T-helper 17 cell (primary cell): ENCODE data around the gene HNRNPM. TPM values are rescaled to one million over a fixed set of nuclear protein-coding genes. Genes with fewer than 3 reads are reported as not detected.
A peak's percentile ranks its signal among the peaks of the same experiment; 100 is the strongest.
"Not testable (repeated sequence)": the region's sequence is repeated elsewhere in the genome, so short reads cannot be mapped to it uniquely, and the experiment has no call there.

ENCODE experiments used
- ATAC-seq: fragments of 150-1000 bp; cut with Tn5 transposase; 2 replicates; pipeline ENCODE4 v1.10.0; 2021; ENCODE audit warnings: mild to moderate bottlenecking, moderate library complexity
- DNase-seq, 3 donors: peaks; one replicate each; pipeline versions ENCODE4 v3.0.0 to v3.0.0-alpha.2; 2020 to 2021
- H3K9me3 ChIP-seq: one replicate; pipeline ENCODE4 v1.7.0; 2013; ENCODE audit warnings: low read length, mild to moderate bottlenecking; ENCODE audit not compliant: control insufficient read depth, poor library complexity, severe bottlenecking
- H3K27ac Mint-ChIP-seq: one replicate; pipeline ENCODE4 v1.8.0; 2022; ENCODE audit warnings: mild to moderate bottlenecking, moderate library complexity, mixed read lengths
- H3K27me3 Mint-ChIP-seq: one replicate; pipeline ENCODE4 v1.8.0; 2022; ENCODE audit warnings: mixed read lengths
- H3K36me3 Mint-ChIP-seq: one replicate; pipeline ENCODE4 v1.8.0; 2022; ENCODE audit warnings: low read depth, mixed read lengths
- H3K4me1 Mint-ChIP-seq: one replicate; pipeline ENCODE4 v1.8.0; 2022; ENCODE audit warnings: mild to moderate bottlenecking, mixed read lengths
- H3K4me3 Mint-ChIP-seq: one replicate; pipeline ENCODE4 v1.8.0; 2022; ENCODE audit warnings: mild to moderate bottlenecking, moderate library complexity, mixed read lengths
- total RNA-seq, 4 donors: library from RNA in 2 of 4; stranded (reverse) in 2 of 4; gene quantifications; one replicate each; pipeline ENCODE4 v1.2.3 and lab custom pipeline; 2022 to 2026

HNRNPM gene
- total RNA-seq, 2 donors from 2014 or later, result 248 to 259 TPM

DNA sequence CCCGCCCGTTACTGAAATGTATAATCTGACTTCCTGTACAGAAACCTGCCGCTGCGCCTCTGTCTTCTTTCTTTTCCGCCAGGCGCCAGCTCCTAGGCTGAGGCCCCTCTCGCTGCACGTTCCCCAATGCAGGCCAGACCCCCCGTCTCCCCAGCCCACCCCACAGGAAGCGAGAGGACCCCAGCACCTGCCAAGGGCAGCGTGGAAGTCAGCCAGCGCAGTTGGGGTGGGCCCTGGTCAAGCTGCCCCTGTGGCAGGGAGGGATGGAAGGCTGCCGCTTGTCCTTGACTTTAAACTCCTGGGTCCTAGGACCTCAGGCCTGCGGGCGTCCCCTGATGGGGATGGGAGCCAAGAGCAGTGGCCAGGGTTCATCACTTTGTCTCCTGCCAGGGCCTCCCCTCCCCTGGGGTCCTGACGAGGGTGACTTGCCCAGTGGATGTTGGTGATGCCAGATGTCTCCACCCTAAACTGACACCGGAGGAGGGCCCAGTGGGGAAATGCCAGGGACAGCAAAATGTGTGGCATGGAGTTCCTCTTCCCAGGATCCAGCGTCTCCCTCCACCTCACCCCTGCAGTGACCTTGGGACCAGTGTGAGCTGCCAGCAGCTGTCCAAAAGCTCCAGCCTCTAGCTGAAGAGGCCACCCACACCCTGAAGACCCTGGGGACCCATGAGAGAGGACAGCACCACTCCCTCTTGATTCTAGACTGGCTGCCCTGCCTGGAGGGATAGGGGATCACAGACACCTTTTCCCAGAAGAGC lies 40.2 kb upstream of the HNRNPM start:
- H3K27ac Mint-ChIP-seq, result no peak overlapping the region
- H3K27me3 Mint-ChIP-seq, result no peaks in the 10 kb centered on the region
- no peak for ATAC-seq

DNA sequence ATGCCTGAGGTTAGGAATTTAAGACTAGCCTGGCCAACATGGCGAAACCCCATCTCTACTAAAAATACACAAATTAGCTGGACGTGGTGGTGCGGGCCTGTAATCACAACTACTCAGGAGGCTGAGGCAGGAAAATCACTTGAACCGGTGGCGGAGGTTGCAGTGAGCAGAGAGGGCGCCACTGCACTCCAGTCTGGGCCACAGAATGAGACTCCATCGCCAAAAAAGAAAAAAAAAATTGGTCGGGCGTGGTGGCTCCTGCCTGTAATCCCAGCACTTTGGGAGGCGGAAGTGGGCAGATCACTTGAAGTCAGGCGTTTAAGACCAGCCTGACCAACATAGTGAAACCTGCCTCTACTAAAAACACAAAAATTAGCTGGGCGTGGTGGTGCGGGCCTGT lies 34.1 kb upstream of the HNRNPM start:
- not testable (repeated sequence) for H3K27ac Mint-ChIP-seq

More for the DNA sequence above, 40.2 kb upstream of the HNRNPM start:
- DNase-seq, result no peak
- Mint-ChIP-seq H3K4me3 (no peak overlapping the region), H3K4me1 (peaks cover 6% of the 10 kb centered on the region), H3K36me3 (peaks cover 6% of the 10 kb centered on the region)
- H3K9me3 ChIP-seq, result no peaks in the 10 kb centered on the region

DNA sequence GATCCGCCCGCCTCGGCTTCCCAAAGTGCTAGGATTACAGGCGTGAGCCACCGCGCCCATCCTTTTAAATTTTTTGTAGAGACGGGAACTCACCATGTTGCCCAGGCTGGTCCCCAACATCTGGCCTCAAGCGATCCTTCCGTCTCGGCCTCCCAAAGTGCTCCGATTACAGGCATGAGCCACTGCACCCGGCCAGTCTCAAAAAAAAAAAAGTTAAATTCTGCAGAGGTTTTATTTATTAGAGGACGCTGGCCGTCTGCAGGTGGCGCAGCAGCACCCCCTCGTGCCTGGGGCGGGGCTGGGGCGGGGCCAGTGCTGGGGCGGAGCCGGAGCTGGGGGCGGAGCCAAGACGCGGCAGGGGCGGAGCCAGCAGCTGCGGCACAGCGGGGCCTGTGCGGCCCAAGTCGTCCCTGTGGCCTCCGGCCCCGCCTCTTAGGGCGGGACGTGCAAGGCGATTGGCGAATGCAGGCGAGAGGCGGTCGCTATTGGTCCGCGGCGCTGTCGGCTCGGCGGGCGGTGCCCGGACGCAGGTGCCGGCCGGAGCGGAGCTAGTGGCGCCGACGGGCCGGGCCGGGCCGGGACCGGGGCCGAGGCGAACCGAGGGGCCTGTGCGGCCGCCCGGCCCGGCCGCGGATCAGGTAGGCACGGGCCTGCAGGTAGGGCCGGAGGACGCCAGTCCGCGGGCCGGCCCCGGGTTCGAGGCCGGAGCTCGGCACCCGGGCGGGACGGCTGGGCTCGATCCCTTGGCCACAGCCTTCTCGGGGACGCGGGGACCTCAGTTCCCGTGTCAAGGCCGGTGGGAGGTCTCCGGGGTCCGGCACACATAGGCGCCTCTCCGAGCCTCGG lies 31.8 kb upstream of the HNRNPM start, which contains the start of gene MARCHF2:
MARCHF2 (plus strand) TSS at position 523 of the 846 bp plus-strand sequence. CDS start 8,536 bp downstream, outside the sequence.
- peak; percentile 91 to 97 (median 94) for DNase-seq
- no peaks in the 10 kb centered on the region for H3K9me3 ChIP-seq
- ATAC-seq, result peak; percentile 99
- Mint-ChIP-seq H3K27me3 (no peaks in the 10 kb centered on the region), H3K4me3 (peak within 1 kb of the TSS; percentile 74), H3K36me3 (no peaks in the 10 kb centered on the region), H3K27ac (no peak within 1 kb of the TSS), H3K4me1 (peaks cover 6% of the 10 kb centered on the region)

More for the DNA sequence above, 34.1 kb upstream of the HNRNPM start:
- H3K36me3 Mint-ChIP-seq, H3K27me3 Mint-ChIP-seq, DNase-seq, H3K4me3 Mint-ChIP-seq, H3K4me1 Mint-ChIP-seq, ATAC-seq, H3K9me3 ChIP-seq: not testable (repeated sequence)

- Mint-ChIP-seq H3K4me1 (peaks cover 8% of the 10 kb centered on the region), H3K36me3 (no peaks in the 10 kb centered on the region), H3K27me3 (no peaks in the 10 kb centered on the region), H3K4me3 (peak overlapping the region; percentile 74), H3K27ac (no peak overlapping the region)
- ATAC-seq (no peak), DNase-seq (no peak)
- no peaks in the 10 kb centered on the region for H3K9me3 ChIP-seq
These were observed 31.2 kb upstream of the HNRNPM start for GRCh38 chr19:8413629-8413995.

DNA sequence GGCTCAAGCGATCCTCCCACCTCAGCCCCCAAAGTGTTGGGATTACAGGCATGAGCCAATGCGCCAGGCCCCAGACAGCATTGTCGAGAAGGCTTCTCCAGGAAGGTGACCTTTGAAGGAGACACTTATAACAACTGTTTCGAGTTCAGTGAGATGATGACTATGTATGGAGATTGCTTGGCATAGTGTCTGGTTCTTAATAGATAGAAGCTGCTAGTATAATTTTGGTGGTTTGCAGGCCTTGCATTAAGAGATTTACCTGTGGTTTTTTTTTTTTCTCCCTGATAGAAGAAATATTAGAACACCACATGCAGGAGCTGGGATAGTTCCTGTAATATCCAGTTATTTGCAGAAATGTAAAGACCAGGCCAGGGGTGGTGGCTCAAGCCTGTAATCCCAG lies 28.0 kb upstream of the HNRNPM start:
- Mint-ChIP-seq H3K27ac (no peak overlapping the region), H3K36me3 (no peaks in the 10 kb centered on the region), H3K27me3 (no peaks in the 10 kb centered on the region), H3K4me1 (peaks cover 8% of the 10 kb centered on the region), H3K4me3 (no peak overlapping the region)
- ATAC-seq (no peak), DNase-seq (no peak)
- no peaks in the 10 kb centered on the region for H3K9me3 ChIP-seq

GRCh38 chr19:8421484-8422461 lies 23.0 kb upstream of the HNRNPM start:
- DNase-seq, result no peak
- ATAC-seq, result no peak
- H3K27ac Mint-ChIP-seq, result no peak overlapping the region
- H3K4me1 Mint-ChIP-seq, result peaks cover 2% of the 10 kb centered on the region
- no peaks in the 10 kb centered on the region for H3K36me3 Mint-ChIP-seq
- no peaks in the 10 kb centered on the region for H3K9me3 ChIP-seq
- H3K27me3 Mint-ChIP-seq, result no peaks in the 10 kb centered on the region
- H3K4me3 Mint-ChIP-seq, result no peak overlapping the region

GRCh38 chr19:8423817-8424223 lies 21.0 kb upstream of the HNRNPM start:
- peaks cover 2% of the 10 kb centered on the region for H3K36me3 Mint-ChIP-seq
- no peaks in the 10 kb centered on the region for H3K4me1 Mint-ChIP-seq
- no peak overlapping the region for H3K4me3 Mint-ChIP-seq

GRCh38 chr19:8425331-8425730 lies 19.4 kb upstream of the HNRNPM start:
- H3K36me3 Mint-ChIP-seq, H3K9me3 ChIP-seq, DNase-seq, H3K27ac Mint-ChIP-seq, H3K27me3 Mint-ChIP-seq, H3K4me3 Mint-ChIP-seq, H3K4me1 Mint-ChIP-seq, ATAC-seq: not testable (repeated sequence)

More at GRCh38 chr19:8423817-8424223, 21.0 kb upstream of the HNRNPM start:
- ATAC-seq (no peak), DNase-seq (no peak)
- no peak overlapping the region for H3K27ac Mint-ChIP-seq
- H3K27me3 Mint-ChIP-seq, result no peaks in the 10 kb centered on the region
- H3K9me3 ChIP-seq, result no peaks in the 10 kb centered on the region

DNA sequence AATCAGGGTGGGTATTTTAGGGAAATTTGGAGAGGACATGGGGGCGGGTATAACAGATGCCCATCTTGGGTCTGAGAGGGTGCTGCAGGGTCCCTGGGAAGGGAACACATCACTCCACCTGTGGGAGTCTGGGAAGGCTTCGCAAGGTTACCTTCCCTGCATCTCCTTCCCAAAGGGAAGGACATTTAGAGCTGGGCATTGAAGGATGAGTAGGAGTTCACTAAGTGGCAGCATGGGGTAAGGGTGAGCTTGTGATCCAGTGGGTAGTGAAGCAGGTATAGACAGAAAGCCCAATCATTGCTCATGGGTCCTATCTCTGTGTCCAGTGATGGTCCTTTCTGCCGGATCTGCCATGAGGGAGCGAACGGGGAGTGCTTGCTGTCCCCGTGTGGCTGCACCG lies 18.5 kb upstream of the HNRNPM start:
- H3K27me3 Mint-ChIP-seq, result no peaks in the 10 kb centered on the region
- ATAC-seq, result no peak
- no peaks in the 10 kb centered on the region for H3K9me3 ChIP-seq
- no peak overlapping the region for H3K27ac Mint-ChIP-seq
- no peak overlapping the region for H3K4me3 Mint-ChIP-seq
- DNase-seq, result no peak
- peaks cover 2% of the 10 kb centered on the region for H3K36me3 Mint-ChIP-seq
- no peaks in the 10 kb centered on the region for H3K4me1 Mint-ChIP-seq

- no peak for ATAC-seq
- Mint-ChIP-seq H3K27ac (no peak overlapping the region), H3K4me1 (no peaks in the 10 kb centered on the region), H3K36me3 (peaks cover 2% of the 10 kb centered on the region), H3K27me3 (no peaks in the 10 kb centered on the region), H3K4me3 (no peak overlapping the region)
- no peak for DNase-seq
- no peaks in the 10 kb centered on the region for H3K9me3 ChIP-seq
These were observed 15.7 kb upstream of the HNRNPM start for GRCh38 chr19:8429044-8429443.

DNA sequence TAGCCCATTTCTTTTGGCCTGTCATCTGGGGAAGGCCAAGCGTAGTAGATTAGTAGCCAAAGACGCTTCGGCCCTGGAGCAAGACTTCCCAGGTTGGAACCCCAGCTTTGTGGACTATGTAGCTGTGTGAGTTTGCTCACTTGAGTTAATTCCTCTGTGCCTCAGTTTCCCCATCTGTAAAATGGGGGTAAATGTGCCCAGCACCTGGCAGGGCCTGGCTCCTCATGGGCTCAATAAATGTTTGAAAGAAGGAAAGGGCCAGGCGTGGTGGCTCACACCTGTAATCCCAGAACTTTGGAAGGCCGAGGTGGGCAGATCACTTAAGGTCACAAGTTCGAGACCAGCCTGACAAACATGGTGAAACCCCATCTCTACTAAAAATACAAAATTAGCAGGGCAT lies 14.9 kb upstream of the HNRNPM start:
- Mint-ChIP-seq H3K27me3 (no peaks in the 10 kb centered on the region), H3K4me3 (no peak overlapping the region), H3K4me1 (no peaks in the 10 kb centered on the region), H3K27ac (no peak overlapping the region), H3K36me3 (peaks cover 2% of the 10 kb centered on the region)
- no peak for ATAC-seq
- DNase-seq, result no peak
- no peaks in the 10 kb centered on the region for H3K9me3 ChIP-seq

DNA sequence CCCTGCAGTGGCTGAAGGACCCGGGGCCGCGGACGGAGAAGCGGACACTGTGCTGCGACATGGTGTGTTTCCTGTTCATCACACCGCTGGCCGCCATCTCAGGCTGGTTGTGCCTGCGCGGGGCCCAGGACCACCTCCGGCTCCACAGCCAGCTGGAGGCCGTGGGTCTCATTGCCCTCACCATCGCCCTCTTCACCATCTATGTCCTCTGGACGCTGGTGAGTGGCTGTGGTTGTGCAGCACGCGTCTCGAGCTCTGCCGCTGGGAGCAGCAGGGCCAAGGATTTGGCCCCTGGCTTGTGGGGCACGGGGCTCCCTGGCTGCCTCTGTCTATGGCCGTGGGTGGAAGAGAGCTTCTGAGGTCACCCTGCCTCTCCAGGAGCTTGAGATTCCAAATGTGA lies 14.1 kb upstream of the HNRNPM start:
- peaks cover 2% of the 10 kb centered on the region for H3K36me3 Mint-ChIP-seq
- no peak overlapping the region for H3K4me3 Mint-ChIP-seq
- ATAC-seq (no peak), DNase-seq (no peak)
- H3K27me3 Mint-ChIP-seq, result no peaks in the 10 kb centered on the region
- no peaks in the 10 kb centered on the region for H3K9me3 ChIP-seq
- H3K4me1 Mint-ChIP-seq, result no peaks in the 10 kb centered on the region
- H3K27ac Mint-ChIP-seq, result no peak overlapping the region

DNA sequence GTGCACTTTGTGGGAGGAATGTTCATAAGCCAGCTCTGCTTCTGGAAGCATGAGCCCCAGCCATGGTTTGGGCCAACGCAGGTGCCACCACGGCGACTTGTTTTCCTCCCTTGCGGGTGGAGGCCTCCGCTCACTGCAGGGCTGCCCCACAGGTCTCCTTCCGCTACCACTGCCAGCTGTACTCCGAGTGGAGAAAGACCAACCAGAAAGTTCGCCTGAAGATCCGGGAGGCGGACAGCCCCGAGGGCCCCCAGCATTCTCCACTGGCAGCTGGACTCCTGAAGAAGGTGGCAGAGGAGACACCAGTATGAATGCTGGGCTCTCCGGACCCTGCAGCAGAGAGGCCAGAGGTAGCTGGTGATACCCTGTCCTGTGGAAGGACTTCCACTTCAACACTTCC lies 6.5 kb upstream of the HNRNPM start:
- ATAC-seq (no peak), DNase-seq (no peak)
- Mint-ChIP-seq H3K4me1 (peaks cover 2% of the 10 kb centered on the region), H3K27me3 (no peaks in the 10 kb centered on the region), H3K27ac (no peak overlapping the region), H3K4me3 (no peak overlapping the region), H3K36me3 (no peaks in the 10 kb centered on the region)
- H3K9me3 ChIP-seq, result no peaks in the 10 kb centered on the region
